HFFc6 (cell line): ENCODE measurements around the gene NDUFS8. TPM values are rescaled to one million over a fixed set of nuclear protein-coding genes. Genes with fewer than 3 reads are reported as not detected.

Experiments
- DNase-seq: peaks from one replicate; pipeline ENCODE4 v3.0.0-alpha.2; 2018
- H3K27ac Mint-ChIP-seq: 2 replicates; pipeline ENCODE4 v1.8.0; 2020; ENCODE audit warnings: mild to moderate bottlenecking, mixed read lengths
- H3K27me3 Mint-ChIP-seq: 2 replicates; pipeline ENCODE4 v1.8.0; 2021; ENCODE audit warnings: mild to moderate bottlenecking, moderate library complexity, mixed read lengths; ENCODE audit not compliant: insufficient read depth
- H3K36me3 Mint-ChIP-seq: 2 replicates; pipeline ENCODE4 v1.8.0; 2021; ENCODE audit warnings: low read depth, mixed read lengths
- H3K4me1 Mint-ChIP-seq: 2 replicates; pipeline ENCODE4 v1.8.0; 2020; ENCODE audit warnings: low read depth, mixed read lengths
- H3K4me3 Mint-ChIP-seq: 2 replicates; pipeline ENCODE4 v1.8.0; 2020; ENCODE audit warnings: mild to moderate bottlenecking, moderate library complexity, mixed read lengths
- H3K9me3 Mint-ChIP-seq: 2 replicates; pipeline ENCODE4 v1.8.0; 2020; ENCODE audit warnings: mild to moderate bottlenecking, mixed read lengths
- CTCF ChIP-seq: fragments of 200-600 bp; sonication (generic); IDR thresholded peaks from 2 replicates; pipeline ENCODE4 v1.5.0; 2021; ENCODE audit warnings: antibody characterized with exemption, mild to moderate bottlenecking
- microRNA-seq: library from miRNA; unstranded; fragments of <30 nt; microRNA quantifications from one replicate; pipeline ENCODE4, GENCODE V29; 2019
- total RNA-seq, 6 experiments: library from RNA; stranded (reverse); fragmentation: NEBNext Ultra II Directional; extraction: Animal tissue kit (Norgen Biotek cat#: 25700); gene quantifications; 2 replicates in 1 of 6; 3 replicates in 5 of 6; pipeline ENCODE4 v1.2.3, GENCODE V29; 2021

Gene NDUFS8
- total RNA-seq, 6 experiments from 2014 or later = 221 to 236 (median 223) TPM

GRCh38 chr11:68081691-68082090 lies 51.2 kb downstream of the NDUFS8 start:
- TF ChIP-seq CTCF = no peak
- H3K27ac Mint-ChIP-seq = no peak overlapping the region
- no peak for DNase-seq
- H3K27me3 Mint-ChIP-seq = no peaks in the 10 kb centered on the region
- no peaks in the 10 kb centered on the region for H3K9me3 Mint-ChIP-seq
- H3K4me3 Mint-ChIP-seq = no peak overlapping the region
- H3K4me1 Mint-ChIP-seq = no peaks in the 10 kb centered on the region
- H3K36me3 Mint-ChIP-seq = peaks cover 5% of the 10 kb centered on the region

- TF ChIP-seq CTCF = no peak
- no peak for DNase-seq
- Mint-ChIP-seq H3K36me3 (peaks cover 5% of the 10 kb centered on the region), H3K9me3 (no peaks in the 10 kb centered on the region), H3K4me3 (no peak overlapping the region), H3K4me1 (no peaks in the 10 kb centered on the region), H3K27ac (no peak overlapping the region), H3K27me3 (no peaks in the 10 kb centered on the region)
These were observed 52.0 kb downstream of the NDUFS8 start for GRCh38 chr11:68082481-68082880.

GRCh38 chr11:68083517-68083916 lies 53.0 kb downstream of the NDUFS8 start:
- H3K4me3 Mint-ChIP-seq = no peak overlapping the region
- no peaks in the 10 kb centered on the region for H3K4me1 Mint-ChIP-seq
- H3K36me3 Mint-ChIP-seq = peaks cover 5% of the 10 kb centered on the region
- H3K27ac Mint-ChIP-seq = no peak overlapping the region
- no peak for TF ChIP-seq CTCF
- no peaks in the 10 kb centered on the region for H3K9me3 Mint-ChIP-seq
- no peak for DNase-seq
- no peaks in the 10 kb centered on the region for H3K27me3 Mint-ChIP-seq

Small RNA genes lying within 50 kb of the gene (microRNA-seq; reads per million reads assigned to microRNA genes)
- gene MIR4691 = not detected
- gene MIR6753 = not detected
- gene MIR7113 = 4.6 reads per million

Other genes starting within 250 kb of the NDUFS8 start
- 10 to 100 TPM; 17.2 to 23.0 (median 19.9) TPM for gene UNC93B1, start 26.6 kb upstream of the NDUFS8 start, total RNA-seq
- 10 to 100 TPM; 29.5 to 47.4 (median 43.4) TPM for gene ALDH3B1, start 20.4 kb upstream of the NDUFS8 start, total RNA-seq
- gene TCIRG1, start 8.3 kb downstream of the NDUFS8 start, total RNA-seq = 100 to 1,000 TPM; 113 to 150 (median 131) TPM
- 1 to 10 TPM; 6.8 to 9.2 (median 7.8) TPM for gene CHKA, start 90.7 kb downstream of the NDUFS8 start, total RNA-seq
- gene KMT5B, start 182.6 kb downstream of the NDUFS8 start, total RNA-seq = 10 to 100 TPM; 20.3 to 23.7 (median 22.4) TPM
- gene C11orf24, start 241.3 kb downstream of the NDUFS8 start, total RNA-seq = 100 to 1,000 TPM in 3 of 6 experiments, 10 to 100 TPM in 3; 88.4 to 126 (median 101) TPM